Panc1 (cell line): ENCODE results near the gene VAT1. TPM values are rescaled to one million over a fixed set of nuclear protein-coding genes. Genes with fewer than 3 reads are reported as not detected.

Experiments
- ATAC-seq: fragments of 200-7000 bp; cut with Tn5 transposase; 2 replicates; pipeline ENCODE4 v1.9.1; 2020; ENCODE audit warnings: mild to moderate bottlenecking, moderate library complexity
- BruUV-seq: library from RNA; stranded (reverse); fragments of 400-500 nt; replicated peaks from 2 replicates; lab custom pipeline; 2021; lab: Mats Ljungman, UMichigan
- CTCF ChIA-PET: fragments of 300-600 bp; sonication (Branson Sonifier 250); formaldehyde crosslinking; loops from one replicate; lab custom pipeline; 2022; ENCODE audit warnings: antibody characterized with exemption; lab: Charles Lee
- POLR2A ChIA-PET: fragments of 300-600 bp; sonication (Branson Sonifier 250); formaldehyde crosslinking; loops from one replicate; lab custom pipeline; 2022; ENCODE audit warnings: antibody characterized with exemption; lab: Charles Lee
- DNase-seq: peaks from one replicate; pipeline ENCODE4 v3.0.0-alpha.2; 2010; ENCODE audit warnings: low read depth, low spot score
- H3K27ac ChIP-seq: 2 replicates; pipeline ENCODE4 v1.5.1; 2011; ENCODE audit warnings: mild to moderate bottlenecking, low read length, inconsistent platforms
- H3K27me3 ChIP-seq: fragments of 200-500 bp; sonication (Bioruptor generic); 2 replicates; pipeline ENCODE4 v1.6.0; 2014; ENCODE audit warnings: low read length, inconsistent platforms; ENCODE audit not compliant: control insufficient read depth, insufficient read depth
- H3K36me3 ChIP-seq: fragments of 200-500 bp; sonication (Bioruptor generic); 2 replicates; pipeline ENCODE4 v1.5.1; 2014; ENCODE audit warnings: inconsistent platforms, mild to moderate bottlenecking, low read length, moderate library complexity; ENCODE audit not compliant: control insufficient read depth, insufficient read depth
- H3K4me1 ChIP-seq: 2 replicates; pipeline ENCODE4 v1.5.1; 2011; ENCODE audit warnings: inconsistent platforms, mild to moderate bottlenecking, low read length, moderate library complexity; ENCODE audit not compliant: control insufficient read depth, insufficient read depth
- H3K4me3 ChIP-seq, 2 experiments: 2 replicates each; pipeline ENCODE4 v1.5.1; 2011 to 2012; ENCODE audit warnings: low read depth in 2 of 2, low read length in 2 of 2, mild to moderate bottlenecking in 2 of 2, inconsistent platforms in 1 of 2, moderate library complexity in 1 of 2
- H3K9me3 ChIP-seq: fragments of 200-500 bp; sonication (Bioruptor generic); 2 replicates; pipeline ENCODE4 v1.5.1; 2014; ENCODE audit warnings: low read depth, mild to moderate bottlenecking, inconsistent platforms, low read length, moderate library complexity; ENCODE audit not compliant: control insufficient read depth, insufficient read depth
- POLR2AphosphoS5 ChIP-seq: IDR thresholded peaks from 2 replicates; pipeline ENCODE4 v1.6.1; 2012; ENCODE audit warnings: mild to moderate bottlenecking, low read depth, low read length, moderate library complexity
- SIN3A ChIP-seq: IDR thresholded peaks from 2 replicates; pipeline ENCODE4 v1.6.1; 2012; ENCODE audit warnings: low read depth, mild to moderate bottlenecking, low read length, moderate library complexity, borderline replicate concordance; ENCODE audit not compliant: insufficient read depth
- TCF7L2 ChIP-seq: IDR thresholded peaks from 2 replicates; pipeline ENCODE4 v1.6.1; 2011; ENCODE audit warnings: mild to moderate bottlenecking, low read depth, low read length, inconsistent platforms
- in situ Hi-C: cut with HindIII; loops from 2 replicates; pipeline ENCODE4 v1.10.0; 2016; ENCODE audit warnings: low sequenced_read_pairs, low pct_unique_long_range_greater_than_20kb
- intact Hi-C: fragments of 100-400 bp; cut with micrococcal nuclease; formaldehyde crosslinking; loops from one replicate; pipeline ENCODE4 v1.10.0; 2022; ENCODE audit not compliant: unreplicated experiment
- total RNA-seq: library from RNA; stranded (reverse); gene quantifications from one replicate; pipeline ENCODE4 v1.2.1, GENCODE V29; 2021; ENCODE audit not compliant: unreplicated experiment
- TF ChIP-seq, protein P1 (sequence below), 2 experiments: IDR thresholded peaks; 2 replicates each; pipeline ENCODE4 v1.6.1; 2011 to 2012; ENCODE audit warnings: low read depth in 2 of 2, control low read depth in 1 of 2, low read length in 1 of 2, mild to moderate bottlenecking in 1 of 2, moderate library complexity in 1 of 2; ENCODE audit not compliant: insufficient read depth in 1 of 2
- TF ChIP-seq, protein P2 (sequence below): fragments of 450-650 bp; IDR thresholded peaks from 2 replicates; pipeline ENCODE4 v1.5.1; 2017; ENCODE audit warnings: mild to moderate bottlenecking

VAT1 gene
- total RNA-seq, 1 experiment from 2014 or later, result 169 TPM

DNA sequence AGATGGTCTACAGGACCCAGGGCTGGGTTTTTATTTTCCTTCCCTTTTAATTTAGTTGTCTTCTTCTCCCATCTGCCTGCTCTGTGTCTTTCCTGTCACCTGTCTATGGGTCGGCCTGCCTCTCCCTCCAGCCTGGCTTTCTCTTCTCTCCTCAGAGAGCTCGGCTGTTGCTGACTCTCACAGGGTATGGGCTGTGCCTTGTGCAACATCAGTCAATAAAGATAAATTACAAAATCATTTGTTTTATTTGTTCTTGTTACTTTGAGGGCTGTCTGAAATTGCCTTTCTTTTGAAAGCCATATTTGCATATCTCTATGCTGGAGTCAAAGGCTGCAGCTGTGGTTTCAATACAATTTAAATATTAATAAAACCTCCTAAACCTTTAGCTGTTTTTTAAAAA, 18.5 kb upstream of the VAT1 start:
- DNase-seq, result no peak
- no peaks in the 10 kb centered on the region for H3K27me3 ChIP-seq
- ATAC-seq, result no peak
- ChIA-PET CTCF (no interaction called here), POLR2A (no interaction called here)
- no peaks in the 10 kb centered on the region for H3K4me1 ChIP-seq
- no TSS peak for BruUV-seq
- intact Hi-C loops (no loop called here), in situ Hi-C loops (no loop called here)
- TF ChIP-seq, protein P1, sequence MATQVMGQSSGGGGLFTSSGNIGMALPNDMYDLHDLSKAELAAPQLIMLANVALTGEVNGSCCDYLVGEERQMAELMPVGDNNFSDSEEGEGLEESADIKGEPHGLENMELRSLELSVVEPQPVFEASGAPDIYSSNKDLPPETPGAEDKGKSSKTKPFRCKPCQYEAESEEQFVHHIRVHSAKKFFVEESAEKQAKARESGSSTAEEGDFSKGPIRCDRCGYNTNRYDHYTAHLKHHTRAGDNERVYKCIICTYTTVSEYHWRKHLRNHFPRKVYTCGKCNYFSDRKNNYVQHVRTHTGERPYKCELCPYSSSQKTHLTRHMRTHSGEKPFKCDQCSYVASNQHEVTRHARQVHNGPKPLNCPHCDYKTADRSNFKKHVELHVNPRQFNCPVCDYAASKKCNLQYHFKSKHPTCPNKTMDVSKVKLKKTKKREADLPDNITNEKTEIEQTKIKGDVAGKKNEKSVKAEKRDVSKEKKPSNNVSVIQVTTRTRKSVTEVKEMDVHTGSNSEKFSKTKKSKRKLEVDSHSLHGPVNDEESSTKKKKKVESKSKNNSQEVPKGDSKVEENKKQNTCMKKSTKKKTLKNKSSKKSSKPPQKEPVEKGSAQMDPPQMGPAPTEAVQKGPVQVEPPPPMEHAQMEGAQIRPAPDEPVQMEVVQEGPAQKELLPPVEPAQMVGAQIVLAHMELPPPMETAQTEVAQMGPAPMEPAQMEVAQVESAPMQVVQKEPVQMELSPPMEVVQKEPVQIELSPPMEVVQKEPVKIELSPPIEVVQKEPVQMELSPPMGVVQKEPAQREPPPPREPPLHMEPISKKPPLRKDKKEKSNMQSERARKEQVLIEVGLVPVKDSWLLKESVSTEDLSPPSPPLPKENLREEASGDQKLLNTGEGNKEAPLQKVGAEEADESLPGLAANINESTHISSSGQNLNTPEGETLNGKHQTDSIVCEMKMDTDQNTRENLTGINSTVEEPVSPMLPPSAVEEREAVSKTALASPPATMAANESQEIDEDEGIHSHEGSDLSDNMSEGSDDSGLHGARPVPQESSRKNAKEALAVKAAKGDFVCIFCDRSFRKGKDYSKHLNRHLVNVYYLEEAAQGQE (IDR thresholded peaks at IDR 0.05; ENCODE audit: insufficient read depth in 1 of 2, low read depth in 2 of 2, low read length in 1 of 2), result no peak
- TF ChIP-seq POLR2AphosphoS5 (no peak), SIN3A (no peak), TCF7L2 (no peak)
- TF ChIP-seq, protein P2, sequence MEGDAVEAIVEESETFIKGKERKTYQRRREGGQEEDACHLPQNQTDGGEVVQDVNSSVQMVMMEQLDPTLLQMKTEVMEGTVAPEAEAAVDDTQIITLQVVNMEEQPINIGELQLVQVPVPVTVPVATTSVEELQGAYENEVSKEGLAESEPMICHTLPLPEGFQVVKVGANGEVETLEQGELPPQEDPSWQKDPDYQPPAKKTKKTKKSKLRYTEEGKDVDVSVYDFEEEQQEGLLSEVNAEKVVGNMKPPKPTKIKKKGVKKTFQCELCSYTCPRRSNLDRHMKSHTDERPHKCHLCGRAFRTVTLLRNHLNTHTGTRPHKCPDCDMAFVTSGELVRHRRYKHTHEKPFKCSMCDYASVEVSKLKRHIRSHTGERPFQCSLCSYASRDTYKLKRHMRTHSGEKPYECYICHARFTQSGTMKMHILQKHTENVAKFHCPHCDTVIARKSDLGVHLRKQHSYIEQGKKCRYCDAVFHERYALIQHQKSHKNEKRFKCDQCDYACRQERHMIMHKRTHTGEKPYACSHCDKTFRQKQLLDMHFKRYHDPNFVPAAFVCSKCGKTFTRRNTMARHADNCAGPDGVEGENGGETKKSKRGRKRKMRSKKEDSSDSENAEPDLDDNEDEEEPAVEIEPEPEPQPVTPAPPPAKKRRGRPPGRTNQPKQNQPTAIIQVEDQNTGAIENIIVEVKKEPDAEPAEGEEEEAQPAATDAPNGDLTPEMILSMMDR, result no peak
- H3K27ac ChIP-seq, result no peak overlapping the region
- no peaks in the 10 kb centered on the region for H3K36me3 ChIP-seq
- H3K9me3 ChIP-seq, result no peaks in the 10 kb centered on the region
- H3K4me3 ChIP-seq, result no peak overlapping the region

DNA sequence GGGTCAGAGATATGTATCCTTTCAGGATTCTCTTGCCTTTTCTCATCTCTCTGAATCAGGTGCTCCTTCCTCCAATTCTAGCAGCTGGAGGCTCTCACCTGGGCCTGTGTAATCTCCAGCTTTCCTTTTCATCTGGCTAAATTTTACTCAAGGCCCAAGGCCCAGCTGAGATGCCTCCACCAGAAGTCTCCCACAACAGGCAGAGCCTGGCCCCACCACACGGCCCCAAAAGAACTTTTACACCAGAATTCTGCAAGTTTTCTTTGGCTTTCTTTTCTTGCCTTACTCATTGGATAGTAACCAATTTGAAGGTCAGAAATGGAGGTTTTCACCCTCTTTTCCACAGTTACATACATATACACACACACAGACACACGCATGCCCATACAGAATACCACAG, 17.5 kb upstream of the VAT1 start:
- no peak for ATAC-seq
- no peak for DNase-seq
- TF ChIP-seq SIN3A (no peak), TCF7L2 (no peak), POLR2AphosphoS5 (no peak)
- TF ChIP-seq, protein P1 (IDR thresholded peaks at IDR 0.05; ENCODE audit: insufficient read depth in 1 of 2, low read depth in 2 of 2, low read length in 1 of 2), result no peak
- TF ChIP-seq, protein P2, result no peak
- H3K27ac ChIP-seq, result no peak overlapping the region
- no peaks in the 10 kb centered on the region for H3K36me3 ChIP-seq
- no peaks in the 10 kb centered on the region for H3K4me1 ChIP-seq
- in situ Hi-C loops (no loop called here), intact Hi-C loops (no loop called here)
- CTCF ChIA-PET, result no interaction called here
- no TSS peak for BruUV-seq
- POLR2A ChIA-PET, result no interaction called here
- no peaks in the 10 kb centered on the region for H3K27me3 ChIP-seq
- H3K9me3 ChIP-seq, result no peaks in the 10 kb centered on the region
- H3K4me3 ChIP-seq, result no peak overlapping the region
